SJSA1 (cell line): Measurements from ENCODE around the gene CMSS1. TPM values are rescaled to one million over a fixed set of nuclear protein-coding genes. Genes with fewer than 3 reads are reported as not detected.
A peak's percentile ranks its signal among the peaks of the same experiment; 100 is the strongest.

Source experiments
- DNase-seq, 2 experiments: peaks; one replicate each; pipeline ENCODE4 v3.0.0-alpha.2; 2015 to 2020; ENCODE audit warnings: low spot score in 2 of 2, low read depth in 1 of 2
- H3K27ac ChIP-seq: fragments of 250-450 bp; sonication (Bioruptor Pico); 2 replicates; pipeline ENCODE4 v1.5.1; 2020; ENCODE audit warnings: mild to moderate bottlenecking, moderate library complexity
- H3K27me3 ChIP-seq: fragments of 250-450 bp; sonication (Bioruptor Pico); replicated peaks from 2 replicates; pipeline ENCODE4 v1.5.1; 2020; ENCODE audit warnings: mild to moderate bottlenecking, moderate library complexity
- H3K36me3 ChIP-seq: fragments of 250-450 bp; sonication (Bioruptor Pico); 2 replicates; pipeline ENCODE4 v1.5.1; 2020; ENCODE audit warnings: mild to moderate bottlenecking
- H3K4me1 ChIP-seq: fragments of 250-450 bp; sonication (Bioruptor Pico); replicated peaks from 2 replicates; pipeline ENCODE4 v1.6.1; 2021; ENCODE audit warnings: mild to moderate bottlenecking
- H3K4me3 ChIP-seq: fragments of 250-450 bp; sonication (Bioruptor Pico); 2 replicates; pipeline ENCODE4 v1.5.1; 2020; ENCODE audit warnings: mild to moderate bottlenecking
- H3K9me3 ChIP-seq: fragments of 250-450 bp; sonication (Bioruptor Pico); replicated peaks from 2 replicates; pipeline ENCODE4 v1.5.1; 2020; ENCODE audit warnings: mild to moderate bottlenecking
- total RNA-seq: library from RNA; depleted of rRNA; stranded (reverse); fragments of >200 nt; shearing (Covaris generic); gene quantifications from 2 replicates; pipeline ENCODE4 v1.2.3, GENCODE V29; 2014

CMSS1 gene
- total RNA-seq, 1 experiment from 2014 or later = 29.5 TPM

GRCh38 chr3:100075851-100076730, 258.4 kb downstream of the CMSS1 start:
- Histone ChIP-seq H3K36me3 (no peaks in the 10 kb centered on the region), H3K4me3 (no peak overlapping the region), H3K4me1 (peaks cover 57% of the 10 kb centered on the region), H3K9me3 (no peaks in the 10 kb centered on the region), H3K27me3 (no peaks in the 10 kb centered on the region), H3K27ac (0 out of 2 replicates have a peak overlapping the region, but pooled peaks have one; percentile 22)
- no peak for DNase-seq

- no peak for DNase-seq
- no peaks in the 10 kb centered on the region for H3K27me3 ChIP-seq
- H3K36me3 ChIP-seq = no peaks in the 10 kb centered on the region
- no peak overlapping the region for H3K27ac ChIP-seq
- peaks cover 48% of the 10 kb centered on the region for H3K4me1 ChIP-seq
- H3K9me3 ChIP-seq = no peaks in the 10 kb centered on the region
- H3K4me3 ChIP-seq = no peak overlapping the region
Measured at GRCh38 chr3:100076731-100077529, 259.3 kb downstream of the CMSS1 start.

- H3K36me3 ChIP-seq = no peaks in the 10 kb centered on the region
- DNase-seq = no peak
- no peaks in the 10 kb centered on the region for H3K27me3 ChIP-seq
- no peak overlapping the region for H3K4me3 ChIP-seq
- peaks cover 37% of the 10 kb centered on the region for H3K4me1 ChIP-seq
- no peak overlapping the region for H3K27ac ChIP-seq
- H3K9me3 ChIP-seq = no peaks in the 10 kb centered on the region
Measured at GRCh38 chr3:100079328-100079727, 261.7 kb downstream of the CMSS1 start.

- DNase-seq = no peak
Measured at GRCh38 chr3:100080573-100080972, 262.9 kb downstream of the CMSS1 start.

GRCh38 chr3:100081311-100081710, 263.6 kb downstream of the CMSS1 start:
- Histone ChIP-seq H3K9me3 (no peaks in the 10 kb centered on the region), H3K27me3 (no peaks in the 10 kb centered on the region), H3K36me3 (no peaks in the 10 kb centered on the region), H3K4me3 (no peak overlapping the region), H3K27ac (no peak overlapping the region), H3K4me1 (peaks cover 25% of the 10 kb centered on the region)
- no peak for DNase-seq

More at GRCh38 chr3:100080573-100080972, 262.9 kb downstream of the CMSS1 start:
- Histone ChIP-seq H3K27ac (no peak overlapping the region), H3K27me3 (no peaks in the 10 kb centered on the region), H3K4me3 (no peak overlapping the region), H3K4me1 (peaks cover 29% of the 10 kb centered on the region), H3K36me3 (no peaks in the 10 kb centered on the region), H3K9me3 (no peaks in the 10 kb centered on the region)

GRCh38 chr3:100081986-100082692, 264.5 kb downstream of the CMSS1 start:
- H3K4me1 ChIP-seq = peaks cover 24% of the 10 kb centered on the region
- no peaks in the 10 kb centered on the region for H3K9me3 ChIP-seq
- no peak for DNase-seq
- no peak overlapping the region for H3K27ac ChIP-seq
- no peaks in the 10 kb centered on the region for H3K36me3 ChIP-seq
- H3K27me3 ChIP-seq = no peaks in the 10 kb centered on the region
- H3K4me3 ChIP-seq = no peak overlapping the region

- DNase-seq = no peak
- no peaks in the 10 kb centered on the region for H3K27me3 ChIP-seq
- H3K9me3 ChIP-seq = no peaks in the 10 kb centered on the region
- H3K4me1 ChIP-seq = peaks cover 25% of the 10 kb centered on the region
- H3K4me3 ChIP-seq = no peak overlapping the region
- no peak overlapping the region for H3K27ac ChIP-seq
- no peaks in the 10 kb centered on the region for H3K36me3 ChIP-seq
Measured at GRCh38 chr3:100082714-100083113, 265.1 kb downstream of the CMSS1 start.

- no peaks in the 10 kb centered on the region for H3K27me3 ChIP-seq
- H3K4me1 ChIP-seq = peaks cover 30% of the 10 kb centered on the region
- DNase-seq = no peak
- H3K9me3 ChIP-seq = no peaks in the 10 kb centered on the region
- no peak overlapping the region for H3K4me3 ChIP-seq
- no peaks in the 10 kb centered on the region for H3K36me3 ChIP-seq
- H3K27ac ChIP-seq = no peak overlapping the region
Measured at GRCh38 chr3:100083209-100083608, 265.5 kb downstream of the CMSS1 start.

GRCh38 chr3:100084100-100084806, 266.6 kb downstream of the CMSS1 start:
- Histone ChIP-seq H3K9me3 (no peaks in the 10 kb centered on the region), H3K27me3 (no peaks in the 10 kb centered on the region), H3K36me3 (no peaks in the 10 kb centered on the region), H3K27ac (no peak overlapping the region), H3K4me3 (no peak overlapping the region), H3K4me1 (peaks cover 40% of the 10 kb centered on the region)
- no peak for DNase-seq

GRCh38 chr3:100086401-100086800, 268.7 kb downstream of the CMSS1 start:
- DNase-seq = no peak
- H3K4me1 ChIP-seq = peaks cover 54% of the 10 kb centered on the region
- no peaks in the 10 kb centered on the region for H3K27me3 ChIP-seq
- no peak overlapping the region for H3K4me3 ChIP-seq
- H3K27ac ChIP-seq = peak overlapping the region; percentile 76
- no peaks in the 10 kb centered on the region for H3K9me3 ChIP-seq
- H3K36me3 ChIP-seq = no peaks in the 10 kb centered on the region

GRCh38 chr3:100087198-100087597, 269.5 kb downstream of the CMSS1 start:
- peak in 1 of 2 experiments; percentile 88 for DNase-seq
- H3K4me1 ChIP-seq = peaks cover 61% of the 10 kb centered on the region
- H3K9me3 ChIP-seq = no peaks in the 10 kb centered on the region
- H3K4me3 ChIP-seq = no peak overlapping the region
- no peaks in the 10 kb centered on the region for H3K27me3 ChIP-seq
- no peaks in the 10 kb centered on the region for H3K36me3 ChIP-seq
- H3K27ac ChIP-seq = peak overlapping the region; percentile 76

- peak in 1 of 2 experiments; percentile 52 for DNase-seq
- Histone ChIP-seq H3K4me3 (no peak overlapping the region), H3K36me3 (no peaks in the 10 kb centered on the region), H3K4me1 (peaks cover 56% of the 10 kb centered on the region), H3K27me3 (no peaks in the 10 kb centered on the region), H3K9me3 (no peaks in the 10 kb centered on the region), H3K27ac (no peak overlapping the region)
Measured at GRCh38 chr3:100088735-100089368, 271.2 kb downstream of the CMSS1 start.
